Neural crest cell (in vitro differentiated cells): ENCODE measurements around the gene MEGF6. TPM values are rescaled to one million over a fixed set of nuclear protein-coding genes. Genes with fewer than 3 reads are reported as not detected.

ENCODE experiments used
- DNase-seq: peaks from one replicate; pipeline ENCODE4 v3.0.0; 2021; ENCODE audit warnings: low read depth, mixed read lengths, low spot score
- H3K27ac Mint-ChIP-seq: one replicate; pipeline ENCODE4 v1.8.0; 2021; ENCODE audit warnings: mild to moderate bottlenecking, mixed read lengths; ENCODE audit not compliant: unreplicated experiment
- H3K27me3 Mint-ChIP-seq: 2 replicates; pipeline ENCODE4 v1.8.0; 2021; ENCODE audit warnings: low read depth, mild to moderate bottlenecking, mixed read lengths
- H3K36me3 Mint-ChIP-seq: 2 replicates; pipeline ENCODE4 v1.8.0; 2021; ENCODE audit warnings: low read depth, mild to moderate bottlenecking, mixed read lengths
- H3K4me1 Mint-ChIP-seq: 2 replicates; pipeline ENCODE4 v1.8.0; 2021; ENCODE audit warnings: mixed read lengths
- H3K4me3 Mint-ChIP-seq: one replicate; pipeline ENCODE4 v1.8.0; 2021; ENCODE audit warnings: mild to moderate bottlenecking, mixed read lengths
- H3K9me3 Mint-ChIP-seq: 2 replicates; pipeline ENCODE4 v1.8.0; 2021; ENCODE audit warnings: mixed read lengths
- total RNA-seq: library from RNA; stranded (reverse); gene quantifications from 2 replicates; pipeline ENCODE4 v1.2.1, GENCODE V29; 2021
- TF ChIP-seq, protein P1 (sequence below): fragments of 200-600 bp; sonication (generic); conservative IDR thresholded peaks from 2 replicates; pipeline ENCODE4 v1.5.0; 2021; ENCODE audit warnings: antibody characterized with exemption, mild to moderate bottlenecking

MEGF6 gene
- total RNA-seq, 1 donor from 2014 or later: 36.7 TPM

- no peak overlapping the region for H3K4me3 Mint-ChIP-seq
- H3K9me3 Mint-ChIP-seq: no peaks in the 10 kb centered on the region
- DNase-seq: no peak
- H3K4me1 Mint-ChIP-seq: no peaks in the 10 kb centered on the region
- H3K36me3 Mint-ChIP-seq: peaks cover 5% of the 10 kb centered on the region
- no peaks in the 10 kb centered on the region for H3K27me3 Mint-ChIP-seq
- TF ChIP-seq, protein P1, sequence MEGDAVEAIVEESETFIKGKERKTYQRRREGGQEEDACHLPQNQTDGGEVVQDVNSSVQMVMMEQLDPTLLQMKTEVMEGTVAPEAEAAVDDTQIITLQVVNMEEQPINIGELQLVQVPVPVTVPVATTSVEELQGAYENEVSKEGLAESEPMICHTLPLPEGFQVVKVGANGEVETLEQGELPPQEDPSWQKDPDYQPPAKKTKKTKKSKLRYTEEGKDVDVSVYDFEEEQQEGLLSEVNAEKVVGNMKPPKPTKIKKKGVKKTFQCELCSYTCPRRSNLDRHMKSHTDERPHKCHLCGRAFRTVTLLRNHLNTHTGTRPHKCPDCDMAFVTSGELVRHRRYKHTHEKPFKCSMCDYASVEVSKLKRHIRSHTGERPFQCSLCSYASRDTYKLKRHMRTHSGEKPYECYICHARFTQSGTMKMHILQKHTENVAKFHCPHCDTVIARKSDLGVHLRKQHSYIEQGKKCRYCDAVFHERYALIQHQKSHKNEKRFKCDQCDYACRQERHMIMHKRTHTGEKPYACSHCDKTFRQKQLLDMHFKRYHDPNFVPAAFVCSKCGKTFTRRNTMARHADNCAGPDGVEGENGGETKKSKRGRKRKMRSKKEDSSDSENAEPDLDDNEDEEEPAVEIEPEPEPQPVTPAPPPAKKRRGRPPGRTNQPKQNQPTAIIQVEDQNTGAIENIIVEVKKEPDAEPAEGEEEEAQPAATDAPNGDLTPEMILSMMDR: no peak
- H3K27ac Mint-ChIP-seq: no peak overlapping the region
Measured at GRCh38 chr1:3638027-3638426, 26.7 kb upstream of the MEGF6 start.

GRCh38 chr1:3636531-3636930 is 25.2 kb upstream of the MEGF6 start:
- no peak overlapping the region for H3K4me3 Mint-ChIP-seq
- H3K9me3 Mint-ChIP-seq: no peaks in the 10 kb centered on the region
- no peaks in the 10 kb centered on the region for H3K27me3 Mint-ChIP-seq
- TF ChIP-seq, protein P1: no peak
- peaks cover 5% of the 10 kb centered on the region for H3K36me3 Mint-ChIP-seq
- H3K4me1 Mint-ChIP-seq: no peaks in the 10 kb centered on the region
- H3K27ac Mint-ChIP-seq: no peak overlapping the region
- no peak for DNase-seq

DNA sequence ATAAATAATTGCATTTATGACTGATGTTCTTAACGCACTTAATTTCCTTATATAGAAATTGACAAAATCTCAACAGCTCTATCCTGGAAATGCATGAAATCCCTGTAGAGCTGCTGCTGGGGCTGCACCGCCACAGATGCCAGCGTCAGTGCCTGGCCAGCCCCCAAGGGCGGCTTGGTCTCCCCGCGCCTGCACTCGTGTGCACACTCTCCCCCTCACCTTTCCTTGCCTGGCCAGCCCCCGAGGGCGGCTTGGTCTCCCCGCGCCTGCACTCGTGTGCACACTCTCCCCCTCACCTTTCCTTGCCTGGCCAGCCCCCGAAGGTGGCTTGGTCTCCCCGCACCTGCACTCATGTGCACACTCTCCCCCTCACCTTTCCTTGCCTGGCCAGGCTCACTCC is 24.8 kb upstream of the MEGF6 start:
- H3K4me3 Mint-ChIP-seq: no peak overlapping the region
- TF ChIP-seq, protein P1: no peak
- no peak overlapping the region for H3K27ac Mint-ChIP-seq
- no peaks in the 10 kb centered on the region for H3K4me1 Mint-ChIP-seq
- H3K27me3 Mint-ChIP-seq: no peaks in the 10 kb centered on the region
- peaks cover 5% of the 10 kb centered on the region for H3K36me3 Mint-ChIP-seq
- DNase-seq: no peak
- H3K9me3 Mint-ChIP-seq: no peaks in the 10 kb centered on the region

- no peak for DNase-seq
- H3K4me3 Mint-ChIP-seq: no peak overlapping the region
- peaks cover 5% of the 10 kb centered on the region for H3K36me3 Mint-ChIP-seq
- H3K4me1 Mint-ChIP-seq: no peaks in the 10 kb centered on the region
- peak overlapping the region; percentile 86 for H3K27ac Mint-ChIP-seq
- TF ChIP-seq, protein P1: no peak
- H3K27me3 Mint-ChIP-seq: no peaks in the 10 kb centered on the region
- H3K9me3 Mint-ChIP-seq: no peaks in the 10 kb centered on the region
Measured at GRCh38 chr1:3634059-3634800, 22.9 kb upstream of the MEGF6 start.

GRCh38 chr1:3633344-3634058 is 22.2 kb upstream of the MEGF6 start:
- no peak overlapping the region for H3K27ac Mint-ChIP-seq
- no peak overlapping the region for H3K4me3 Mint-ChIP-seq
- H3K4me1 Mint-ChIP-seq: no peaks in the 10 kb centered on the region
- no peak for DNase-seq
- TF ChIP-seq, protein P1: no peak
- H3K36me3 Mint-ChIP-seq: peaks cover 5% of the 10 kb centered on the region
- no peaks in the 10 kb centered on the region for H3K27me3 Mint-ChIP-seq
- no peaks in the 10 kb centered on the region for H3K9me3 Mint-ChIP-seq
